ENCODE data around the gene PIGW.

DNA sequence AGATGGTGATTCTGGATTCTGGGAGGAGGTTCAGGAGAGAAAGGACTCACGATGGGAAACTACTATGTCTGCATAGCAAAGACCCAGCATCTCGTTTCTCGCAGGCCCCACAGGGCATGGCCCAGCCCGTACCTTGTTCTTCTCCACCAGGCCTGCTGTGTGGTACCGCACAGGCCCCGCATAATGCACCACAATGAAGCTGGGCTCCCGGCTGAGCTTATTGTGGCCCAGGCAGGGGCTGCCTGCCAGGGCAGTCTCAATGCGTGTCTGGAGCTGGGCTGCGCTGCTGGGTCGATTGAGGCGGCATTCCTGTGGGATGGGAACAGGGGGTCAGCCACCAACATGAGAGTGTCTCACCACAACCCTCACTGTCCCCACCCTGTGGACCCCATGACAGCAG is 28.0 kb upstream of the PIGW start:
- TF ChIP-seq YY1 (IDR thresholded peaks at IDR 0.05; ENCODE audit: insufficient read depth, insufficient read length) (no peak), SUZ12 (IDR thresholded peaks at IDR 0.05; ENCODE audit: extremely low read depth, insufficient read depth, insufficient read length) (no peak)

All from NT2/D1 (cell line).